Right lobe of liver (tissue), 6 donors: ENCODE data around the gene TLR6. TPM values are rescaled to one million over a fixed set of nuclear protein-coding genes. Genes with fewer than 3 reads are reported as not detected.
"Not testable (repeated sequence)": the region's sequence is repeated elsewhere in the genome, so short reads cannot be mapped to it uniquely, and the experiment has no call there.

Experiments used
- ATAC-seq, 4 donors: fragments of 200-7000 bp; cut with Tn5 transposase; one replicate each; pipeline ENCODE4 v1.9.1; 2020; ENCODE audit warnings: mild to moderate bottlenecking in 4 of 4, moderate library complexity in 4 of 4
- DNase-seq, 3 donors: peaks; one replicate each; pipeline ENCODE4 v3.0.0-alpha.2; 2020
- H3K27ac ChIP-seq, 3 donors: fragments of 200-600 bp; one replicate each; pipeline ENCODE4 v1.8.0; 2022
- H3K27me3 ChIP-seq, 2 donors: fragments of 200-600 bp; one replicate each; pipeline ENCODE4 v1.8.0; 2022
- H3K36me3 ChIP-seq, 4 donors: fragments of 200-600 bp; sonication (generic) in 1 of 4; one replicate each; pipeline versions ENCODE4 v1.5.1 to v1.8.0; 2017 to 2022; ENCODE audit warnings: control low read depth in 1 of 4
- H3K4me1 ChIP-seq, 4 donors: fragments of 200-600 bp; sonication (generic) in 1 of 4; one replicate each; pipeline versions ENCODE4 v1.5.1 to v1.8.0; 2017 to 2022; ENCODE audit warnings: control low read depth in 1 of 4
- H3K4me3 ChIP-seq, 3 donors: fragments of 200-600 bp; one replicate each; pipeline ENCODE4 v1.8.0; 2022
- H3K9me3 ChIP-seq, 4 donors: fragments of 200-600 bp; sonication (generic) in 1 of 4; one replicate each; pipeline versions ENCODE4 v1.5.1 to v1.8.0; 2017 to 2022; ENCODE audit warnings: control low read depth in 1 of 4
- CTCF ChIP-seq, 4 donors: fragments of 200-600 bp in 3 of 4; fragments of 450-650 bp in 1 of 4; IDR thresholded peaks; one replicate each; pipeline versions ENCODE4 v1.5.1 to v1.8.0; 2016 to 2022; ENCODE audit warnings: antibody characterized with exemption in 4 of 4, mild to moderate bottlenecking in 2 of 4
- POLR2A ChIP-seq: fragments of 450-650 bp; IDR thresholded peaks from one replicate; pipeline ENCODE4 v1.6.1; 2017; ENCODE audit warnings: antibody characterized with exemption, mild to moderate bottlenecking
- WGBS: methylation state at CpG from one replicate; pipeline ENCODE4 v1.1.6; 2018; ENCODE audit warnings: low coverage, low lambda C conversion rate; ENCODE audit not compliant: insufficient coverage; ENCODE audit errors: missing lambda C conversion rate; 5-methylcytosine and 5-hydroxymethylcytosine counted together
- intact Hi-C, 2 donors: fragments of 100-400 bp; cut with DNase I; formaldehyde crosslinking; loops; one replicate each; pipeline versions ENCODE4 v1.11.2 to v1.14.1; 2022
- total RNA-seq, 6 experiments: library from RNA; depleted of rRNA in 2 of 6; stranded (reverse); fragments of >200 nt in 2 of 6; fragmentation: NEBNext Ultra II Directional in 3 of 6; extraction: Animal tissue kit (Norgen Biotek cat#: 25700) in 3 of 6; gene quantifications; one replicate each; pipeline versions ENCODE4 v1.1.0 to v1.2.4, GENCODE V29; 2016 to 2023
- donor health status: DM: no; HTN: yes; CAD: no.
- donor health status: DM: no; HTN: no; CAD: no.
- donor health status: DM: no; HTN: no; CAD: no.
- donor health status: DM: no; HTN: yes; CAD: no.
- donor health status: DM: no; HTN: yes; CAD: no.

TLR6 gene
- total RNA-seq, 6 experiments from 2014 or later, result 1.2 to 3.4 (median 2.4) TPM

DNA sequence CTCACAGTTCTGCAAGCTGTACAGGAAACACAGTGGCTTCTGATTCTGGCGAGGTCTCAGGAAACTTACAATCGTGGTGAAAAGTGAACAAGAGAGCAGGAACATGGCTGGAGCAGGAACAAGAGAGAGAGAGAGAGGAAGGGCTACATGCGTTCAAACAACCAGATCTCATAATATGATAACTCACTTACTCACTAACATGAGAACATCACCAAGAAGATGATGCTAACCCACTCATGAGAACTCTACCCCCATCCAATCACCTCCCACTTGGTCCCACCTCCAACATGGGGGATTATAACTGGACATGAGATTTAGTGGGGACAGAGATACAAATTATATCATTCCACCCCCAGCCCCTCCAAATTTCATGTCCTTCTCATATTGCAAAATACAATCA is 42.2 kb downstream of the TLR6 start:
- Histone ChIP-seq H3K4me3 (no peak overlapping the region), H3K36me3 (no peaks in the 10 kb centered on the region), H3K27ac (no peak overlapping the region), H3K9me3 (no peaks in the 10 kb centered on the region), H3K27me3 (no peaks in the 10 kb centered on the region), H3K4me1 (no peaks in the 10 kb centered on the region)
- intact Hi-C loops, result no loop called here
- ATAC-seq (peak in 1 of 4 donors; percentile 11), DNase-seq (no peak)
- 55% methylated on average over 3 of the region's 3 CpGs for WGBS
- TF ChIP-seq POLR2A, result no peak

- no peak overlapping the region for H3K27ac ChIP-seq
- WGBS, result 83% methylated on average over 3 of the region's 6 CpGs
- no peaks in the 10 kb centered on the region for H3K9me3 ChIP-seq
- no peak overlapping the region for H3K4me3 ChIP-seq
- intact Hi-C loops, result no loop called here
- no peaks in the 10 kb centered on the region for H3K4me1 ChIP-seq
- TF ChIP-seq POLR2A, result no peak
- TF ChIP-seq CTCF (IDR thresholded peaks at IDR 0.05), result no peak
- H3K36me3 ChIP-seq, result no peaks in the 10 kb centered on the region
- ATAC-seq (no peak), DNase-seq (no peak)
- no peaks in the 10 kb centered on the region for H3K27me3 ChIP-seq
Measured at GRCh38 chr4:38811297-38811696, 45.3 kb downstream of the TLR6 start.

GRCh38 chr4:38807462-38807861 is 49.2 kb downstream of the TLR6 start:
- not testable (repeated sequence) for ATAC-seq, H3K36me3 ChIP-seq, H3K27me3 ChIP-seq, H3K4me1 ChIP-seq, H3K27ac ChIP-seq, H3K9me3 ChIP-seq, H3K4me3 ChIP-seq, DNase-seq
- no CpG with 5 or more reads among the region's 29 CpGs for WGBS
- intact Hi-C loops, result loop anchor here in 1 of 2 donors (5.0 kb wide), 1 partner anchor 45 kb away; no protein-coding TSS in a partner anchor

DNA sequence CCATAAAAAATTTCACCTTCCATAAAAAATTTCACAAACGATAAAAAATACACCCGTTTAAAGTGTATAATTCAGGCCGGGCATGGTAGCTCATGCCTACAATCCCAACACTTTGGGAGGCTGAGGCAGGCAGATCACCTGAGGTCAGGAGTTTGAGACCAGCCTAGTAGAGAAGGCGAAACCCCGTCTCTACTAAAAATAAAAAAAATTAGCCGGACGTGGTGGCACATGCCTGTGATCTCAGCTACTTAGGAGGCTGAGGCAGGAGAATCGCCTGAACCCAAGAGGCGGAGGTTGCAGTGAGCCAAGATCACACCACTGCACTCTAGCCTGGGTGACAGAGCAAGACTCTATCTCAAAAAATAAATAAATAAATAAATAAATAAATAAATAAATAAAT is 50.4 kb downstream of the TLR6 start:
- intact Hi-C loops, result loop anchor here in 1 of 2 donors (5.0 kb wide), 1 partner anchor 44 kb away; no protein-coding TSS in a partner anchor
- not testable (repeated sequence) for H3K9me3 ChIP-seq, H3K4me1 ChIP-seq, H3K36me3 ChIP-seq, H3K4me3 ChIP-seq, H3K27me3 ChIP-seq, DNase-seq, ATAC-seq
- WGBS, result 59% methylated on average over 4 of the region's 9 CpGs
- peak overlapping the region in 2 of 3 donors; percentile 47 to 60 for H3K27ac ChIP-seq

GRCh38 chr4:38805530-38806145 is 51.0 kb downstream of the TLR6 start:
- Histone ChIP-seq H3K4me3 (no peak overlapping the region), H3K36me3 (no peaks in the 10 kb centered on the region), H3K4me1 (peaks cover 0 to 5% (median 0%) of the 10 kb centered on the region in 4 donors), H3K9me3 (no peaks in the 10 kb centered on the region), H3K27ac (peak overlapping the region in 2 of 3 donors; percentile 47 to 60), H3K27me3 (no peaks in the 10 kb centered on the region)
- intact Hi-C loops, result loop anchor here in 1 of 2 donors (5.0 kb wide), 1 partner anchor 43 kb away; no protein-coding TSS in a partner anchor
- 27% methylated on average over 5 of the region's 5 CpGs for WGBS
- no peak for DNase-seq
- ATAC-seq, result peak; percentile 37 to 63 (median 54)
- TF ChIP-seq CTCF (IDR thresholded peaks at IDR 0.05), result no peak
- TF ChIP-seq POLR2A, result no peak

DNA sequence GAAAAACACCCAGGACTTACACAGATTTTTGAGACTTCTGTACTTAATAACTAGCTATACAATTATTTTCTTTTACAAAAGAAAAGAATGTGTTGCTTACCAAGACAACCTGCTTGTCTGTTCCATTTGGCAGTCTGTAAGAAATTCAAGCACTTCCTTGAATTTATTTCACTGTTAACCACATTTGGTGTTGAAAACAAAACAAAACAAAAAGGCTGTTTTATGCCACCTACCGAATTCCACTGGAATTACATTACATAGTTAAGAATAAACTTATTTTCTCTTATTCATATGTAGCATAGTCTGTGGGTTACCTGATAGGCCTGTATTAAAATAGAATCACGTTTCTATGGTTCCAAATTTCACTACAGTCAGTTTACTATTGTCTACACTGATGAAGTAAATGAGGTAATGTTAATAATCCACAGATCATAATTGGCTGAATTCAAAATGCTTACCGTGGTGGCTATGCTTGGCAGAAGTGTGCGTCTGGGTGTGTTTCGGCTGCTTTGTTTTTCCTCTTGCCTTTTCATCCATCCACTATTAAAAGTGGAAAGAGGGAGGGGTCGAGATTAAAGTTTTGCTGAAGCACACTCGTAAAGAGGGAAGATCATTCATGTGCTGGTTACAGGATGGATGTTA is 51.8 kb downstream of the TLR6 start, which contains the start of gene TLR1:
TLR1 (minus strand) TSS at position 138 of the 642 bp plus-strand sequence. CDS start 5,960 bp downstream, outside the sequence.
- Histone ChIP-seq H3K27me3 (no peaks in the 10 kb centered on the region), H3K9me3 (no peaks in the 10 kb centered on the region), H3K36me3 (no peaks in the 10 kb centered on the region), H3K4me3 (peak within 1 kb of the TSS; percentile 8 to 42 (median 31)), H3K27ac (peak within 1 kb of the TSS; percentile 74 to 84 (median 82)), H3K4me1 (peaks cover 0 to 5% (median 0%) of the 10 kb centered on the region in 4 donors)
- DNase-seq (no peak), ATAC-seq (peak; percentile 77 to 86 (median 82))
- 31% methylated on average over 7 of the region's 7 CpGs for WGBS
- TF ChIP-seq POLR2A (no peak), CTCF (IDR thresholded peaks at IDR 0.05) (peak; percentile 62 to 70 (median 65))
- intact Hi-C loops, result loop anchor here in 1 of 2 donors (5.0 kb wide), 1 partner anchor 42 kb away; no protein-coding TSS in a partner anchor
